ENCODE results near the gene CST3. TPM values are rescaled to one million over a fixed set of nuclear protein-coding genes. Genes with fewer than 3 reads are reported as not detected.

Gene CST3
- total and polyA plus RNA-seq, 4 donors: 584 to 1,561 (median 971) TPM

DNA sequence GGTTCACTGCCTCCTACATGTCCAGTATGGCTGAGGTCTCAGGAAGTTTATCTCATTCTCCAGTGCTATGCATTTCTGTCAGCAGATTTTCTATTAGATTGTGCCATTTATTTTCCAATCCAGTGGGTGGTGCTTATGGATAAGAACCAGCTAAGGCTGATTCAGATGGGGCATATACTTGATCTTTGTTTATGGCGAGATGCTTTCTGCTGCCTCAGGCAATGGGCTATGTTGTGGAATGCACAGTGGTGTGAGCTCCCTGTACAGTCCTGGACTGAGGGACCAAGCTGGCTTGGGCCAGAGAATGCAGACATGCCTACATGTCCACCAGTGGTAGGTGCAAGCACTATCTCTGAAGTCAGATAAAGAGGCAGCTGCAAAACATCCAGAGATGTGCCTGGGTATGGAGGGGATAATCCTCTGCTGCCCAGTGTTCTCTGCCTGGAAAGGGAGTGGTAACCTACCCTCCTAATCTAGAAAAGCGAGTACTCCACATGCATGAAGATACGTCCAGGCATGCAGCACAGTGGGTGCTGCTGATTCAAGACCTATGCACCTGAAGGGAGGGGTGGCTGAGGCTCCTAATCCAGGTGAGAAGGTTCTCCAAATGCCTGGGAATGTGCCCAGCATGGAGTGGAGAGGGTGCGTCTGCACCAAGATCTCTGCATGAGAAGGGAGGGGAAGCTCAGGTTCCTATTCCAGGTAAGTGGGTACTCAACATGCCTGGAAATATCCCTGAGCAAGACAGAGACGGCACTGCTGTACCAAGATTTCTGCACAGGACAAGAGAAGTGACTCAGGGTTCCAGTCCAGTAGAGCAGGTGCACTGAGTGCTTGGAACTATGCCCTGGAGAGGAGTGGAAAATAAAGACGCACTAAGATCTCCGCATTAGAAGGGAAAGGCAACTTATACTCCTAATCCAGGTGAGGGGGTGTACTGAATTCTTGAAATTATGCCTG lies 41.7 kb upstream of the CST3 start:
- H3K27me3 ChIP-seq (ENCODE audit: control insufficient read depth in 1 of 2, insufficient read depth in 2 of 2, low read length in 1 of 2): peaks cover 0 to 2% of the 10 kb centered on the region in 2 donors
- ATAC-seq (ENCODE audit: low FRiP score) (no peak), DNase-seq (no peak)
- no peak overlapping the region for H3K4me3 ChIP-seq (ENCODE audit: low read length in 2 of 2)
- WGBS, 2 donors: 90% methylated on average over 7 of the region's 7 CpGs
- no peak overlapping the region for H3K27ac ChIP-seq (ENCODE audit: low read depth in 1 of 2, low read length in 2 of 2)
- no peaks in the 10 kb centered on the region for H3K9me3 ChIP-seq (ENCODE audit: control insufficient read depth, low read length)
- H3K4me1 ChIP-seq (ENCODE audit: control insufficient read depth in 1 of 2, insufficient read depth in 2 of 2, low read length in 2 of 2): no peaks in the 10 kb centered on the region
- intact Hi-C loops (cut with DNase I): no loop called here
- no peaks in the 10 kb centered on the region for H3K36me3 ChIP-seq (ENCODE audit: control insufficient read depth in 1 of 2, insufficient read depth in 2 of 2, low read length in 1 of 2)

DNA sequence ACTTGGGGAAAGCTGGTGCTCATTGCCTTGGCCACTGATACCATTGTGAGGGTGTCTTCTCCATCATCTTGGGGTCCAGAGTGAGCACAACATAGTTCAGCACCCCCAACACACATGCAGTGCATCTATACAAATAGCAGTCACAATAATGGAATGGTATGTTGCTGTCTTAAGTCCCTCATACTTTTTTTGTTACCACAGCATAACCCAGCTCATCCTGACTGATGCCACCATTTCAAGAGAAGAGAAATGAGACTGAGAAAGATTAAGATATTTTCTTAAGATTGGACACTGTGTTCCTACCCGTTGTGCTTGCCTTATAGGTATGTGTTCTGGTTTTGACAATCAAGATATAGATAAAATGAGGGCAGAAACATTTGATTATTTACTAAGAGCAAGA lies 35.5 kb upstream of the CST3 start:
- ATAC-seq (ENCODE audit: low FRiP score): no peak
- intact Hi-C loops (cut with DNase I): no loop called here
- H3K4me1 ChIP-seq (ENCODE audit: control insufficient read depth in 1 of 2, insufficient read depth in 2 of 2, low read length in 2 of 2): no peaks in the 10 kb centered on the region
- H3K27me3 ChIP-seq (ENCODE audit: control insufficient read depth in 1 of 2, insufficient read depth in 2 of 2, low read length in 1 of 2): no peaks in the 10 kb centered on the region
- no peak for DNase-seq
- H3K4me3 ChIP-seq (ENCODE audit: low read length in 2 of 2): no peak overlapping the region
- H3K9me3 ChIP-seq (ENCODE audit: control insufficient read depth, low read length): no peaks in the 10 kb centered on the region
- H3K36me3 ChIP-seq (ENCODE audit: control insufficient read depth in 1 of 2, insufficient read depth in 2 of 2, low read length in 1 of 2): no peaks in the 10 kb centered on the region
- WGBS, 2 donors: 47 to 60% methylated on average over 1 of the region's 1 CpG
- no peak overlapping the region for H3K27ac ChIP-seq (ENCODE audit: low read depth in 1 of 2, low read length in 2 of 2)

DNA sequence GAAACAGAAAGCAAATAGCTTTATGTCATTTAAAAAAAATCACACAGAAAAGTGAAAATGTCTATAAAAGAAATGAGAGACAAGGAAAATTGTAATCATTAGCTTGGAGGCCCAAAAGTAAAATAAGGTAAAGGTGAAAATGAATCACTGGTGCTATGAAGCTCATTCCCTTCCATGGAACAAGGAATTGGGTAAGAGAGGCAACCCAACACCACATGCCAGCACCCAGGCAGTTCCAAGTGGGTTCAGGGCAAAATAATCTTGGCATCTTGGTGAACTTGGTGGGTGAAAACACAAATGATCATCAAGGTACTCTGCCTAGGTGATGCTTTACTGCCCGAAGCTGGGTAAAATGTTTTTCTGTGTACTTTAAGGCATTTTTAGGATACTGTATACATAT lies 34.4 kb upstream of the CST3 start:
- ATAC-seq (ENCODE audit: low FRiP score): no peak

DNA sequence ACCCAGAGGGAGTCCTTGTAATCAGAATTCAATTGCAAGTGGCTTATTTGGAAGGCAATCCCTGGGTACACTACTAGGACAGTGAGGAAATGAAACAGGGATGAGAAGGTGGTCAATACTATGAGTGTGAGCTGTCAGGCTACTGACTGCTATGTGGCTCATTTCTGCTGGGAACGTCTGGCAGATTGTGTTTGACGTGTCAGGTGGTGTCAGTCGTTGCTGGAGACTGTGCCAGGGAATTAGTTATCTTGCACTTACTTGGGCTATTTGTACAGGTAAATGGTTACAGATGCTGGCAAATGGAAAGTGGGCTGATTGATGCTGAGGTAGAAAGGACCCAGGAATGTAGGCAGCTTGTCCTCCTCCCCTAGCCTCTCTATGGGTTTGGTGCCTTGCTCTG lies 33.7 kb upstream of the CST3 start:
- Histone ChIP-seq H3K9me3 (ENCODE audit: control insufficient read depth, low read length) (no peaks in the 10 kb centered on the region), H3K27me3 (ENCODE audit: control insufficient read depth in 1 of 2, insufficient read depth in 2 of 2, low read length in 1 of 2) (no peaks in the 10 kb centered on the region), H3K4me3 (ENCODE audit: low read length in 2 of 2) (no peak overlapping the region), H3K27ac (ENCODE audit: low read depth in 1 of 2, low read length in 2 of 2) (no peak overlapping the region), H3K36me3 (ENCODE audit: control insufficient read depth in 1 of 2, insufficient read depth in 2 of 2, low read length in 1 of 2) (no peaks in the 10 kb centered on the region), H3K4me1 (ENCODE audit: control insufficient read depth in 1 of 2, insufficient read depth in 2 of 2, low read length in 2 of 2) (no peaks in the 10 kb centered on the region)
- DNase-seq (no peak), ATAC-seq (ENCODE audit: low FRiP score) (no peak)
- WGBS, 2 donors: 55 to 62% methylated on average over 3 of the region's 3 CpGs
- intact Hi-C loops (cut with DNase I): no loop called here

More for the DNA sequence above, 34.4 kb upstream of the CST3 start:
- no peaks in the 10 kb centered on the region for H3K4me1 ChIP-seq (ENCODE audit: control insufficient read depth in 1 of 2, insufficient read depth in 2 of 2, low read length in 2 of 2)
- H3K36me3 ChIP-seq (ENCODE audit: control insufficient read depth in 1 of 2, insufficient read depth in 2 of 2, low read length in 1 of 2): no peaks in the 10 kb centered on the region
- no peak for DNase-seq
- no peaks in the 10 kb centered on the region for H3K27me3 ChIP-seq (ENCODE audit: control insufficient read depth in 1 of 2, insufficient read depth in 2 of 2, low read length in 1 of 2)
- H3K27ac ChIP-seq (ENCODE audit: low read depth in 1 of 2, low read length in 2 of 2): no peak overlapping the region
- H3K4me3 ChIP-seq (ENCODE audit: low read length in 2 of 2): no peak overlapping the region
- intact Hi-C loops (cut with DNase I): no loop called here
- H3K9me3 ChIP-seq (ENCODE audit: control insufficient read depth, low read length): no peaks in the 10 kb centered on the region
- 85 to 93% methylated on average over 1 of the region's 1 CpG for WGBS, 2 donors

DNA sequence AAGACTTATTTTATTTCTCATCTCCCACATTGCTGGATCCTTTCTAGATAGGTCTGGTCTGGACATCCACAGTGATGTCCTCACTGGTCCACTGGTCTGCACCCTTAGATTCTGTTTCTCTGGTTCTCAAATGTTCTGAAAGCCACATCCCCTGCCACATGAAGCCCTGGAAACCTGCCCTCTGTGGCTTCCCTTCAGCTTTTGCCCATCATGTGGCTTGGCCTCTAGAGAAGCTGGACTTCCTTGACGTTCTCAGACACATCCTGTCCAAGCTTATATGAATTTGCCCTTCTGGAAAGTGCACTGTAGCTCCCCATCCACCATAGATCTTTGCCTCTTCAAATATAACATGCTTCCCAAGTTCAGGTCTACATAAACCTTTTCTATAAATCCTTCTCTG lies 32.6 kb upstream of the CST3 start:
- no peak overlapping the region for H3K4me3 ChIP-seq (ENCODE audit: low read length in 2 of 2)
- H3K27ac ChIP-seq (ENCODE audit: low read depth in 1 of 2, low read length in 2 of 2): no peak overlapping the region
- WGBS, 2 donors: 33 to 35% methylated on average over 1 of the region's 1 CpG
- DNase-seq (no peak), ATAC-seq (ENCODE audit: low FRiP score) (no peak)
- no peaks in the 10 kb centered on the region for H3K9me3 ChIP-seq (ENCODE audit: control insufficient read depth, low read length)
- H3K4me1 ChIP-seq (ENCODE audit: control insufficient read depth in 1 of 2, insufficient read depth in 2 of 2, low read length in 2 of 2): no peaks in the 10 kb centered on the region
- intact Hi-C loops (cut with DNase I): no loop called here
- no peaks in the 10 kb centered on the region for H3K36me3 ChIP-seq (ENCODE audit: control insufficient read depth in 1 of 2, insufficient read depth in 2 of 2, low read length in 1 of 2)
- H3K27me3 ChIP-seq (ENCODE audit: control insufficient read depth in 1 of 2, insufficient read depth in 2 of 2, low read length in 1 of 2): no peaks in the 10 kb centered on the region

DNA sequence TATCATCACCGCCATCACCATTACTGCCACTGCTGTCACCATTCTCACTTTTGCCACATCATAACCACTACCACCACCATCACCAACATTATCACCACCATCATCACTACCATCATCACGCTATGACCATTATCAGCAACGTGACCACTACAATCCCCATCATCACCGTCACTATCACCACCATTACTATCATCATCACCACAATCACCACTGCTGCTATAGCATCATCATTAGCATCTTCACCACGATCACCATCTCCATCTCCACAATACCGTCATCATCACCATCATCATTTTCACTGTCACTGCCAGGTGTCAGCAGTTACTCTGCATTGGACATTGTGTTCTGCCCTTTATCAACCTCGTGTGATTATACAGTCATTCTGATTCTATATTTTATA lies 32.1 kb upstream of the CST3 start:
- Histone ChIP-seq H3K4me3 (ENCODE audit: low read length in 2 of 2) (no peak overlapping the region), H3K4me1 (ENCODE audit: control insufficient read depth in 1 of 2, insufficient read depth in 2 of 2, low read length in 2 of 2) (no peaks in the 10 kb centered on the region), H3K9me3 (ENCODE audit: control insufficient read depth, low read length) (no peaks in the 10 kb centered on the region), H3K27ac (ENCODE audit: low read depth in 1 of 2, low read length in 2 of 2) (no peak overlapping the region), H3K36me3 (ENCODE audit: control insufficient read depth in 1 of 2, insufficient read depth in 2 of 2, low read length in 1 of 2) (no peaks in the 10 kb centered on the region), H3K27me3 (ENCODE audit: control insufficient read depth in 1 of 2, insufficient read depth in 2 of 2, low read length in 1 of 2) (no peaks in the 10 kb centered on the region)
- ATAC-seq (ENCODE audit: low FRiP score) (no peak), DNase-seq (no peak)
- WGBS, 2 donors: 89 to 93% methylated on average over 7 of the region's 7 CpGs
- intact Hi-C loops (cut with DNase I): loop anchor here in 1 of 2 donors (10.0 kb wide), 1 partner anchor 325 kb away; no protein-coding TSS in a partner anchor

DNA sequence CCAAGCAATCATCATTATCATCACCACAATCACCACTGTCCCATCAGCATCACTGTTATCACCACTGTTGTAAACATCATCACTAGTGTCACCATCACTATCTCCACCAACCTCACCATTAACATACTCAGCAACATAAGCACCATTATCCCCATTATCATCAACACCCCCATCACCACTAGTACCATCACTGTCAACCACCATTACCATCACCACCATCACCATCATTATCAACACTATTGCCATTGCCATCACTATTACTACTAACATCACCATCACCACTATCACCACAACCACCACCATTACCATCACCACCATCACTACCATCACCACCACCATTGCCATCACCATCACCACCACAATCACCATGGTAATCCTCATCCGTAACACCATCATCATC lies 31.6 kb upstream of the CST3 start:
- Histone ChIP-seq H3K27ac (ENCODE audit: low read depth in 1 of 2, low read length in 2 of 2) (no peak overlapping the region), H3K36me3 (ENCODE audit: control insufficient read depth in 1 of 2, insufficient read depth in 2 of 2, low read length in 1 of 2) (no peaks in the 10 kb centered on the region), H3K27me3 (ENCODE audit: control insufficient read depth in 1 of 2, insufficient read depth in 2 of 2, low read length in 1 of 2) (no peaks in the 10 kb centered on the region), H3K9me3 (ENCODE audit: control insufficient read depth, low read length) (no peaks in the 10 kb centered on the region), H3K4me1 (ENCODE audit: control insufficient read depth in 1 of 2, insufficient read depth in 2 of 2, low read length in 2 of 2) (no peaks in the 10 kb centered on the region), H3K4me3 (ENCODE audit: low read length in 2 of 2) (no peak overlapping the region)
- 95 to 98% methylated on average over 1 of the region's 1 CpG for WGBS, 2 donors
- ATAC-seq (ENCODE audit: low FRiP score) (no peak), DNase-seq (no peak)
- intact Hi-C loops (cut with DNase I): loop anchor here in 1 of 2 donors (10.0 kb wide), 1 partner anchor 325 kb away; no protein-coding TSS in a partner anchor

DNA sequence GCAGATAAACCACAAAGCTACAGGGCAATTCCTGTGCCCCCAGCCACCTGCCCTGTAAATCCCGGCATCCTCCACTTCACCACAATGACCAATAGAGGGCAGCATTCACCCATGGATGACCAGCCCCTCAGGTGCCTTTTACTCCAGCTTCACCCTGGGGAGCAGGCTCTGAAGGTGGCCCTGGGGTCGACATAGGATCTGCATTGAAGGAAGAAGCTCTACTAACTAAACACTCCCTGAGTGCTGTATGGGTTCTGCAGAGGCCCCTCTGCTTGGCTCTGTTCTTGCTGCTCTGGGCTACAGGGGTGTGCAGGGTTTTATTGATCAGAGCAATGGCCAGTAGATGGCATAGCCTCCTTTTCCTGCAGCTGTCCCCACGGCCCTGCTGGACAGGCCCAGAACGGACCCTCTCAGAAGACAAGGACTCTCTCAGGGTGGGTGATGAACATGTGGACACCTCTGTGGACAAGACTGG lies 30.8 kb upstream of the CST3 start:
- no peaks in the 10 kb centered on the region for H3K9me3 ChIP-seq (ENCODE audit: control insufficient read depth, low read length)
- WGBS, 2 donors: 6 to 12% methylated on average over 4 of the region's 4 CpGs
- H3K36me3 ChIP-seq (ENCODE audit: control insufficient read depth in 1 of 2, insufficient read depth in 2 of 2, low read length in 1 of 2): no peaks in the 10 kb centered on the region
- no peak overlapping the region for H3K4me3 ChIP-seq (ENCODE audit: low read length in 2 of 2)
- intact Hi-C loops (cut with DNase I): loop anchor here in 1 of 2 donors (10.0 kb wide), 1 partner anchor 326 kb away; no protein-coding TSS in a partner anchor
- DNase-seq (no peak), ATAC-seq (ENCODE audit: low FRiP score) (peak; percentile 79)
- no peak overlapping the region for H3K27ac ChIP-seq (ENCODE audit: low read depth in 1 of 2, low read length in 2 of 2)
- H3K4me1 ChIP-seq (ENCODE audit: control insufficient read depth in 1 of 2, insufficient read depth in 2 of 2, low read length in 2 of 2): no peaks in the 10 kb centered on the region
- H3K27me3 ChIP-seq (ENCODE audit: control insufficient read depth in 1 of 2, insufficient read depth in 2 of 2, low read length in 1 of 2): no peaks in the 10 kb centered on the region

DNA sequence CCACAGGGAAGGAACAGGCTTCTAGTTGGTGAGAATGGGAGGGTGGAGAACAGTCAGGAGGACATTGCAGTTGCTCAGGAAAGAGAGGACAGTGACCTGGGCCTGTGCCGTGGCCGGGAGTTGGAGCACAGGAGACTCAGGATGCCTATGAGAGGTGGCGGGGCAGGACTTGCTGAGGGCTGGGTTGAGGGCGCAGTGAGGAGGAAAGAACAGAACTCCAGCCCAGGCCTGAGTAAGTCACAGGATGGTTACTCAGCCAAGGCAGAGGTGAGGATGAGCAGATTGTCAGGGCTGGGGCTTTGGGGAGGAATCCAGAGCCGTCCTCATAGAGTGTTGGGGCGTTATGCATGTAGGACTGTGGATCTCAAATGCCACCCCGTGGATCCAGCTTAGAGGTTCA lies 29.9 kb upstream of the CST3 start:
- no peak overlapping the region for H3K4me3 ChIP-seq (ENCODE audit: low read length in 2 of 2)
- WGBS, 2 donors: 83 to 84% methylated on average over 7 of the region's 7 CpGs
- no peaks in the 10 kb centered on the region for H3K9me3 ChIP-seq (ENCODE audit: control insufficient read depth, low read length)
- no peak for ATAC-seq (ENCODE audit: low FRiP score)
- no peak for DNase-seq
- intact Hi-C loops (cut with DNase I): loop anchor here in 1 of 2 donors (10.0 kb wide), 1 partner anchor 327 kb away; no protein-coding TSS in a partner anchor
- H3K4me1 ChIP-seq (ENCODE audit: control insufficient read depth in 1 of 2, insufficient read depth in 2 of 2, low read length in 2 of 2): no peaks in the 10 kb centered on the region
- no peaks in the 10 kb centered on the region for H3K27me3 ChIP-seq (ENCODE audit: control insufficient read depth in 1 of 2, insufficient read depth in 2 of 2, low read length in 1 of 2)
- no peaks in the 10 kb centered on the region for H3K36me3 ChIP-seq (ENCODE audit: control insufficient read depth in 1 of 2, insufficient read depth in 2 of 2, low read length in 1 of 2)
- H3K27ac ChIP-seq (ENCODE audit: low read depth in 1 of 2, low read length in 2 of 2): no peak overlapping the region
